SK-N-SH (cell line): ENCODE data around the gene NARS2. TPM values are rescaled to one million over a fixed set of nuclear protein-coding genes. Genes with fewer than 3 reads are reported as not detected.

Experiments
- CTCF ChIA-PET: fragments of 300-600, 350-600 bp; formaldehyde crosslinking; extraction: SDS; loops from one replicate; lab custom pipeline; 2021; lab: Yijun Ruan, JAX
- POLR2A ChIA-PET: fragments of 350-600 bp; sonication (Branson Sonifier 250); formaldehyde crosslinking; extraction: SDS; loops from one replicate; lab custom pipeline; 2020; ENCODE audit warnings: antibody characterized with exemption, inconsistent platforms; lab: Yijun Ruan, JAX
- DNase-seq: peaks from one replicate; pipeline ENCODE4 v3.0.0; 2012
- H2AFZ ChIP-seq: fragments of 200-600 bp; sonication (generic); 2 replicates; pipeline ENCODE4 v1.8.1; 2016; ENCODE audit warnings: antibody characterized with exemption, mild to moderate bottlenecking, low read depth
- H3F3A ChIP-seq: fragments of 200-600 bp; sonication (generic); replicated peaks from 2 replicates; pipeline ENCODE3; 2016; ENCODE audit warnings: antibody characterized with exemption, mild to moderate bottlenecking; ENCODE audit not compliant: insufficient read depth
- H3K27ac ChIP-seq, 2 experiments: fragments of 200-500 bp in 1 of 2; fragments of 200-600 bp in 1 of 2; sonication (Bioruptor generic) in 1 of 2; sonication (generic), shearing (Covaris generic) in 1 of 2; 2 replicates each; pipeline versions ENCODE4 v1.5.1 to v1.6.1; 2014 to 2016; ENCODE audit warnings: low read depth in 2 of 2, inconsistent platforms in 1 of 2, low read length in 1 of 2, mild to moderate bottlenecking in 1 of 2, mixed read lengths in 1 of 2
- H3K27me3 ChIP-seq: fragments of 200-600 bp; sonication (generic), shearing (Covaris generic); 2 replicates; pipeline ENCODE4 v1.6.1; 2016; ENCODE audit warnings: mixed run types; ENCODE audit not compliant: insufficient read depth
- H3K36me3 ChIP-seq, 2 experiments: fragments of 200-500 bp in 1 of 2; fragments of 200-600 bp in 1 of 2; sonication (Bioruptor generic) in 1 of 2; sonication (generic) in 1 of 2; replicated peaks in 1 of 2; 2 replicates each; pipeline versions ENCODE3 to v1.5.1; 2014 to 2016; ENCODE audit warnings: low read length in 1 of 2, mild to moderate bottlenecking in 1 of 2; ENCODE audit not compliant: insufficient read depth in 2 of 2, control insufficient read depth in 1 of 2
- H3K4me1 ChIP-seq, 2 experiments: fragments of 200-500 bp in 1 of 2; fragments of 200-600 bp in 1 of 2; sonication (Bioruptor generic) in 1 of 2; sonication (generic), shearing (Covaris generic) in 1 of 2; 2 replicates each; pipeline versions ENCODE4 v1.5.1 to v1.6.1; 2014 to 2016; ENCODE audit warnings: low read depth in 1 of 2, low read length in 1 of 2, mixed run types in 1 of 2; ENCODE audit not compliant: insufficient read depth in 2 of 2, control insufficient read depth in 1 of 2
- H3K4me2 ChIP-seq: fragments of 200-600 bp; sonication (generic), shearing (Covaris generic); 2 replicates; pipeline ENCODE4 v1.6.1; 2017; ENCODE audit warnings: mixed run types
- H3K4me3 ChIP-seq, 2 experiments: fragments of 200-500 bp in 1 of 2; fragments of 200-600 bp in 1 of 2; sonication (Bioruptor generic) in 1 of 2; sonication (generic), shearing (Covaris generic) in 1 of 2; 2 replicates each; pipeline versions ENCODE4 v1.5.1 to v1.8.1; 2014 to 2016; ENCODE audit warnings: low read depth in 2 of 2, inconsistent platforms in 1 of 2, low read length in 1 of 2, mild to moderate bottlenecking in 1 of 2, mixed read lengths in 1 of 2, moderate library complexity in 1 of 2
- H3K79me2 ChIP-seq: fragments of 200-600 bp; sonication (generic); 2 replicates; pipeline ENCODE4 v1.8.1; 2017; ENCODE audit warnings: mild to moderate bottlenecking; ENCODE audit not compliant: insufficient read depth
- H3K9ac ChIP-seq: fragments of 200-600 bp; sonication (generic); 2 replicates; pipeline ENCODE4 v1.6.1; 2017; ENCODE audit warnings: mixed run types
- H3K9me2 ChIP-seq: fragments of 200-600 bp; sonication (generic); 2 replicates; pipeline ENCODE4 v1.6.1; 2017; ENCODE audit warnings: mixed run types
- H3K9me3 ChIP-seq: fragments of 200-600 bp; sonication (generic); 2 replicates; pipeline ENCODE4 v1.6.1; 2017; ENCODE audit warnings: mixed run types, mild to moderate bottlenecking, moderate library complexity
- H4K20me1 ChIP-seq: fragments of 200-600 bp; sonication (generic); 2 replicates; pipeline ENCODE4 v1.6.1; 2017; ENCODE audit warnings: mild to moderate bottlenecking, mixed run types; ENCODE audit not compliant: insufficient read depth
- CHD2 ChIP-seq: fragments of 150-350 bp; IDR thresholded peaks from 2 replicates; pipeline ENCODE4 v1.6.1; 2018; ENCODE audit warnings: low read length; ENCODE audit not compliant: partially characterized antibody
- ELF1 ChIP-seq: IDR thresholded peaks from 2 replicates; pipeline ENCODE4 v1.4.0; 2012
- EP300 ChIP-seq, 2 experiments: IDR thresholded peaks; 2 replicates each; pipeline versions ENCODE4 v1.4.0 to v1.6.1; 2012; ENCODE audit warnings: borderline replicate concordance in 1 of 2, low read depth in 1 of 2, low read length in 1 of 2
- EZH2phosphoT487 ChIP-seq: fragments of 200-600 bp; sonication (generic); IDR thresholded peaks from 2 replicates; pipeline ENCODE4 v1.6.1; 2017; ENCODE audit warnings: low read depth, mixed run types, mild to moderate bottlenecking, antibody characterized with exemption, moderate library complexity, borderline replicate concordance
- FOSL2 ChIP-seq: IDR thresholded peaks from 2 replicates; pipeline ENCODE4 v1.4.0; 2012; ENCODE audit warnings: low read depth, mild to moderate bottlenecking, moderate library complexity, borderline replicate concordance
- GABPA ChIP-seq: IDR thresholded peaks from 2 replicates; pipeline ENCODE4 v1.4.0; 2012; ENCODE audit warnings: low read depth, mild to moderate bottlenecking
- GATA2 ChIP-seq: sonication (generic); formaldehyde crosslinking; IDR thresholded peaks from 2 replicates; pipeline ENCODE4 v1.5.0; 2020; ENCODE audit warnings: mild to moderate bottlenecking, missing genetic modification reagents
- IRF3 ChIP-seq: fragments of 150-350 bp; IDR thresholded peaks from 2 replicates; pipeline ENCODE4 v1.6.1; 2016; ENCODE audit warnings: mild to moderate bottlenecking, low read depth, low read length
- MXI1 ChIP-seq: IDR thresholded peaks from 2 replicates; pipeline ENCODE4 v1.6.1; 2012; ENCODE audit warnings: mild to moderate bottlenecking, low read depth, low read length, improper control_type of control experiment
- NFIC ChIP-seq: IDR thresholded peaks from 2 replicates; pipeline ENCODE4 v1.4.0; 2012; ENCODE audit warnings: borderline replicate concordance
- POLR2AphosphoS5 ChIP-seq: IDR thresholded peaks from 2 replicates; pipeline ENCODE4 v1.6.1; 2012; ENCODE audit warnings: low read depth, low read length
- RAD21 ChIP-seq: IDR thresholded peaks from 2 replicates; pipeline ENCODE4 v1.6.1; 2012; ENCODE audit warnings: mild to moderate bottlenecking, low read length
- RXRA ChIP-seq: IDR thresholded peaks from 2 replicates; pipeline ENCODE4 v1.4.0; 2012; ENCODE audit warnings: low read depth, mild to moderate bottlenecking, borderline replicate concordance
- TAF1 ChIP-seq: IDR thresholded peaks from 2 replicates; pipeline ENCODE4 v1.6.1; 2012; ENCODE audit warnings: low read depth, mild to moderate bottlenecking, low read length, moderate library complexity, borderline replicate concordance
- YY1 ChIP-seq: IDR thresholded peaks from 2 replicates; pipeline ENCODE4 v1.4.0; 2012; ENCODE audit warnings: low read depth, mild to moderate bottlenecking
- ZBTB33 ChIP-seq: IDR thresholded peaks from 2 replicates; pipeline ENCODE4 v1.4.0; 2012; ENCODE audit warnings: low read depth, borderline replicate concordance
- WGBS: methylation state at CpG from one replicate; pipeline ENCODE4 v1.1.6; 2017; ENCODE audit warnings: low lambda C conversion rate; 5-methylcytosine and 5-hydroxymethylcytosine counted together
- polyA plus RNA-seq, 3 experiments: library from polyadenylated mRNA; depleted of rRNA; stranded (reverse); fragments of >200 nt; gene quantifications; 2 replicates each; pipeline ENCODE4 v1.2.3, GENCODE V29; 2012
- TF ChIP-seq, protein P1 (sequence below): IDR thresholded peaks from 2 replicates; pipeline ENCODE4; 2012

The NARS2 gene
- polyA plus RNA-seq, 1 of the 3 experiments (the other 2 are of a cell fraction) = 8.9 TPM

DNA sequence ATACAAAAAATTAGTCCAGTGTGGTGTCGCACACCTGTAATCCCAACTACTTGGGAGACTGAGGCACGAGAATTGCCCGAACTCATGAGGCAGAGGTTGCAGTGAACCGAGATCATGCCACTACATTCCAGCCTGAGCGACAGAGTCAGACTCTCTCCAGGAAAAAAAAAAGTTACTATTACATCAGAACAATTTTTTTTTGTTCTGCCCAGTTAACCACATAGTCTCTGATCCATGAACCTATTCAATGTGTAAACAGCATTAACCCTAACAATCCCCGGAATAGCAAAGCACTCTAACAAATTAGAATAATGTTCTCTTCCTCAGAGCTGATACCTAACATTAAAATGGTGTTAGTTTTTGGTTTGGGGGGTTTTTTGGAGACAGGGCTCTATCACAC is 4.6 kb downstream of the NARS2 start:
- Histone ChIP-seq H3K36me3 (peaks cover 17 to 50% of the 10 kb centered on the region in 2 experiments), H3K4me1 (peaks cover 9 to 13% of the 10 kb centered on the region in 2 experiments; a peak in 3 of 4 replicates), H4K20me1 (no peaks in the 10 kb centered on the region), H3K4me3 (no peak overlapping the region), H3F3A (peaks cover 14% of the 10 kb centered on the region), H3K9me3 (no peaks in the 10 kb centered on the region), H3K9me2 (no peaks in the 10 kb centered on the region), H3K27me3 (no peaks in the 10 kb centered on the region), H3K9ac (no peak overlapping the region), H2AFZ (no peak overlapping the region), H3K4me2 (no peak overlapping the region), H3K79me2 (peaks cover 20% of the 10 kb centered on the region), H3K27ac (no peak overlapping the region)
- ChIA-PET CTCF (no interaction called here), POLR2A (no interaction called here)
- no peak for DNase-seq
- 96% methylated on average over 6 of the region's 6 CpGs for WGBS
- TF ChIP-seq, protein P1, sequence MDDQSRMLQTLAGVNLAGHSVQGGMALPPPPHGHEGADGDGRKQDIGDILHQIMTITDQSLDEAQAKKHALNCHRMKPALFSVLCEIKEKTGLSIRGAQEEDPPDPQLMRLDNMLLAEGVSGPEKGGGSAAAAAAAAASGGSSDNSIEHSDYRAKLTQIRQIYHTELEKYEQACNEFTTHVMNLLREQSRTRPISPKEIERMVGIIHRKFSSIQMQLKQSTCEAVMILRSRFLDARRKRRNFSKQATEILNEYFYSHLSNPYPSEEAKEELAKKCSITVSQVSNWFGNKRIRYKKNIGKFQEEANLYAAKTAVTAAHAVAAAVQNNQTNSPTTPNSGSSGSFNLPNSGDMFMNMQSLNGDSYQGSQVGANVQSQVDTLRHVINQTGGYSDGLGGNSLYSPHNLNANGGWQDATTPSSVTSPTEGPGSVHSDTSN = no peak
- TF ChIP-seq YY1 = no peak
- TF ChIP-seq EZH2phosphoT487 = no peak
- TF ChIP-seq CHD2 = no peak
- no peak for TF ChIP-seq RAD21
- TF ChIP-seq FOSL2 = no peak
- TF ChIP-seq GATA2 (CRISPR knock-in tag) = no peak
- TF ChIP-seq GABPA = no peak
- no peak for TF ChIP-seq ZBTB33
- TF ChIP-seq NFIC = no peak
- TF ChIP-seq IRF3 = no peak
- TF ChIP-seq TAF1 = no peak
- no peak for TF ChIP-seq RXRA
- no peak for TF ChIP-seq EP300 (IDR thresholded peaks at IDR 0.05; ENCODE audit: borderline replicate concordance in 1 of 2, low read depth in 1 of 2, low read length in 1 of 2)
- no peak for TF ChIP-seq POLR2AphosphoS5
- no peak for TF ChIP-seq MXI1
- no peak for TF ChIP-seq ELF1
